Left ventricle myocardium superior (tissue), 1 donor: ENCODE data around the gene CACNA1B. TPM values are rescaled to one million over a fixed set of nuclear protein-coding genes. Genes with fewer than 3 reads are reported as not detected.
"Not testable (repeated sequence)": the region's sequence is repeated elsewhere in the genome, so short reads cannot be mapped to it uniquely, and the experiment has no call there.

Experiments used
- ATAC-seq: fragments of 200-7000 bp; cut with Tn5 transposase; one replicate; pipeline ENCODE4 v1.9.1; 2020; ENCODE audit warnings: mild to moderate bottlenecking, moderate library complexity
- DNase-seq: peaks from one replicate; pipeline ENCODE4 v3.0.0-alpha.2; 2020
- intact Hi-C: fragments of 100-400 bp; cut with micrococcal nuclease; formaldehyde crosslinking; loops from one replicate; pipeline ENCODE4 v1.11.0; 2022
- total RNA-seq: library from RNA; stranded (reverse); fragmentation: NEBNext Ultra II Directional; extraction: Animal tissue kit (Norgen Biotek cat#: 25700); gene quantifications from one replicate; pipeline ENCODE4 v1.2.1, GENCODE V29; 2021
- donor health status: DM: no; HTN: yes; CAD: no; lungs with severe emphysema.

Gene CACNA1B
- total RNA-seq, 1 donor from 2014 or later = 0.20 TPM

GRCh38 chr9:137881591-137882505 is 4.3 kb downstream of the CACNA1B start:
- no peak for ATAC-seq
- DNase-seq = no peak
- intact Hi-C loops = no loop called here

GRCh38 chr9:137882506-137882821 is 4.9 kb downstream of the CACNA1B start:
- intact Hi-C loops = no loop called here
- no peak for ATAC-seq
- DNase-seq = no peak

- intact Hi-C loops, DNase-seq, ATAC-seq: not testable (repeated sequence)
Observed at GRCh38 chr9:137883977-137884376, 6.4 kb downstream of the CACNA1B start.

- intact Hi-C loops, DNase-seq: not testable (repeated sequence)
- ATAC-seq = peak; percentile 38
Observed at GRCh38 chr9:137884547-137884946, 7.0 kb downstream of the CACNA1B start.

GRCh38 chr9:137885121-137885520 is 7.5 kb downstream of the CACNA1B start:
- DNase-seq, ATAC-seq, intact Hi-C loops: not testable (repeated sequence)

GRCh38 chr9:137888621-137889020 is 11.0 kb downstream of the CACNA1B start:
- intact Hi-C loops, DNase-seq, ATAC-seq: not testable (repeated sequence)

GRCh38 chr9:137889966-137890365 is 12.4 kb downstream of the CACNA1B start:
- DNase-seq, ATAC-seq, intact Hi-C loops: not testable (repeated sequence)

- DNase-seq, intact Hi-C loops, ATAC-seq: not testable (repeated sequence)
Observed at GRCh38 chr9:137890768-137891587, 13.4 kb downstream of the CACNA1B start.

GRCh38 chr9:137891588-137892423 is 14.2 kb downstream of the CACNA1B start:
- no peak for DNase-seq
- ATAC-seq = no peak
- intact Hi-C loops = no loop called here

GRCh38 chr9:137892424-137893191 is 15.0 kb downstream of the CACNA1B start:
- intact Hi-C loops = no loop called here
- DNase-seq (no peak), ATAC-seq (no peak)

GRCh38 chr9:137893670-137894069 is 16.1 kb downstream of the CACNA1B start:
- no peak for ATAC-seq
- DNase-seq = no peak

GRCh38 chr9:137899551-137900360 is 22.2 kb downstream of the CACNA1B start:
- ATAC-seq (no peak), DNase-seq (no peak)
- intact Hi-C loops = no loop called here

More at GRCh38 chr9:137893670-137894069, 16.1 kb downstream of the CACNA1B start:
- intact Hi-C loops = no loop called here

GRCh38 chr9:137900584-137901310 is 23.2 kb downstream of the CACNA1B start:
- ATAC-seq (no peak), DNase-seq (no peak)
- intact Hi-C loops = no loop called here

GRCh38 chr9:137902646-137903045 is 25.1 kb downstream of the CACNA1B start:
- ATAC-seq (no peak), DNase-seq (no peak)
- intact Hi-C loops = no loop called here

GRCh38 chr9:137905740-137906139 is 28.2 kb downstream of the CACNA1B start:
- no peak for DNase-seq
- intact Hi-C loops = no loop called here
- no peak for ATAC-seq

GRCh38 chr9:137907776-137908175 is 30.2 kb downstream of the CACNA1B start:
- ATAC-seq = no peak
- intact Hi-C loops = no loop called here
- no peak for DNase-seq

- ATAC-seq (no peak), DNase-seq (no peak)
- intact Hi-C loops = no loop called here
Observed at GRCh38 chr9:137912671-137913070, 35.1 kb downstream of the CACNA1B start.
